GF-D8 (cell line): ENCODE results near the gene SPANXA2.
"Not testable (repeated sequence)": the region's sequence is repeated elsewhere in the genome, so short reads cannot be mapped to it uniquely, and the experiment has no call there.

Experiments used
- DNase-seq: peaks from one replicate; lab custom pipeline; 2025; lab: John Stamatoyannopoulos, UW

The SPANXA2 gene

GRCh38 chrX:141589408-141589807 lies at the start of gene SPANXA2:
SPANXA2 (plus strand) TSS chrX:141589708; CDS start chrX:141589768, 60 bp downstream.
- DNase-seq = not testable (repeated sequence)

GRCh38 chrX:141542551-141542950 lies 47.0 kb upstream of the SPANXA2 start:
- DNase-seq = not testable (repeated sequence)

GRCh38 chrX:141584638-141585037 lies 4.9 kb upstream of the SPANXA2 start, which contains the start of gene SPANXA1:
SPANXA1 (minus strand) TSS chrX:141584738; CDS start chrX:141584678, 60 bp downstream.
- DNase-seq = not testable (repeated sequence)

- DNase-seq = no peak
Observed at GRCh38 chrX:141609111-141609510, 19.6 kb downstream of the SPANXA2 start.

GRCh38 chrX:141619336-141619735 lies 29.8 kb downstream of the SPANXA2 start:
- DNase-seq = no peak

GRCh38 chrX:141632124-141632523 lies 42.6 kb downstream of the SPANXA2 start:
- DNase-seq = no peak

GRCh38 chrX:141638550-141638949 lies 49.0 kb downstream of the SPANXA2 start:
- no peak for DNase-seq
